GM23248 (cell line): ENCODE results near the gene ZNF101. TPM values are rescaled to one million over a fixed set of nuclear protein-coding genes. Genes with fewer than 3 reads are reported as not detected.
A peak's percentile ranks its signal among the peaks of the same experiment; 100 is the strongest.

ENCODE experiments used
- DNase-seq: peaks from one replicate; pipeline ENCODE4 v3.0.0-alpha.2; 2015
- H2AFZ ChIP-seq: fragments of 200-600 bp; sonication (generic); 2 replicates; pipeline ENCODE4 v1.6.1; 2016; ENCODE audit warnings: antibody characterized with exemption
- H3F3A ChIP-seq: fragments of 200-600 bp; sonication (generic); 2 replicates; pipeline ENCODE4 v1.6.1; 2016; ENCODE audit warnings: mild to moderate bottlenecking, antibody characterized with exemption, mixed run types; ENCODE audit not compliant: insufficient read depth
- H3K27ac ChIP-seq: fragments of 200-600 bp; sonication (generic); 2 replicates; pipeline ENCODE4 v1.5.1; 2016; ENCODE audit warnings: mild to moderate bottlenecking
- H3K27me3 ChIP-seq: fragments of 200-600 bp; sonication (generic); replicated peaks from 2 replicates; pipeline ENCODE4 v1.6.1; 2016; ENCODE audit warnings: mild to moderate bottlenecking; ENCODE audit not compliant: insufficient read depth
- H3K36me3 ChIP-seq: fragments of 200-600 bp; sonication (generic); 2 replicates; pipeline ENCODE4 v1.6.1; 2016; ENCODE audit warnings: low read depth, mild to moderate bottlenecking
- H3K4me1 ChIP-seq: fragments of 200-600 bp; sonication (generic); 2 replicates; pipeline ENCODE4 v1.6.1; 2016; ENCODE audit warnings: mild to moderate bottlenecking; ENCODE audit not compliant: insufficient read depth
- H3K4me2 ChIP-seq: fragments of 200-600 bp; sonication (generic); one replicate; pipeline ENCODE4 v1.6.1; 2016; ENCODE audit warnings: mild to moderate bottlenecking; ENCODE audit not compliant: unreplicated experiment
- H3K4me3 ChIP-seq: fragments of 200-600 bp; sonication (generic); 2 replicates; pipeline ENCODE4 v1.5.1; 2016; ENCODE audit warnings: mild to moderate bottlenecking
- H3K79me2 ChIP-seq: fragments of 200-600 bp; sonication (generic); 2 replicates; pipeline ENCODE4 v1.6.1; 2016; ENCODE audit warnings: mild to moderate bottlenecking; ENCODE audit not compliant: insufficient read depth
- H3K9ac ChIP-seq: fragments of 200-600 bp; sonication (generic); 2 replicates; pipeline ENCODE4 v1.6.1; 2016; ENCODE audit warnings: mild to moderate bottlenecking
- H3K9me2 ChIP-seq: fragments of 200-600 bp; sonication (generic); 2 replicates; pipeline ENCODE4 v1.6.1; 2016; ENCODE audit warnings: mixed run types, mild to moderate bottlenecking, moderate library complexity; ENCODE audit not compliant: insufficient read depth
- H3K9me3 ChIP-seq: fragments of 200-600 bp; sonication (generic); one replicate; pipeline ENCODE4 v1.6.1; 2017; ENCODE audit warnings: low read depth
- H4K20me1 ChIP-seq: fragments of 200-600 bp; sonication (generic); 2 replicates; pipeline ENCODE4 v1.6.0; 2016; ENCODE audit not compliant: insufficient read depth
- EZH2 ChIP-seq: fragments of 200-600 bp; sonication (generic); IDR thresholded peaks from 2 replicates; pipeline ENCODE4 v1.6.1; 2018; ENCODE audit warnings: antibody characterized with exemption, mild to moderate bottlenecking; ENCODE audit not compliant: insufficient read depth, poor library complexity, severe bottlenecking
- EZH2phosphoT487 ChIP-seq: fragments of 200-600 bp; sonication (generic); IDR thresholded peaks from 2 replicates; pipeline ENCODE4 v1.6.1; 2018; ENCODE audit warnings: antibody characterized with exemption, moderate library complexity, mild to moderate bottlenecking, low read depth; ENCODE audit not compliant: insufficient read depth
- WGBS, 2 experiments: methylation state at CpG; one replicate each; pipeline ENCODE4 v1.1.6; 2015 to 2017; ENCODE audit warnings: low lambda C conversion rate in 2 of 2, low coverage in 1 of 2; ENCODE audit errors: missing lambda C conversion rate in 2 of 2; 5-methylcytosine and 5-hydroxymethylcytosine counted together
- in situ Hi-C: fragments of 300-500 bp; cut with MboI; formaldehyde crosslinking; loops from 2 replicates; pipeline ENCODE4 v1.15.0; 2020
- polyA plus RNA-seq: library from polyadenylated mRNA; unstranded; fragments of >200 nt; fragmentation: Nextera tagmentation; extraction: Ambion mirVana; gene quantifications from 2 replicates; pipeline ENCODE4 v1.2.1, GENCODE V29; 2016
- total RNA-seq: library from RNA; depleted of rRNA; stranded (reverse); fragments of >200 nt; shearing (Covaris generic); gene quantifications from 2 replicates; pipeline ENCODE4 v1.2.3, GENCODE V29; 2014

The ZNF101 gene
- total and polyA plus RNA-seq, 2 experiments from 2014 or later = 3.7 TPM

- H2AFZ ChIP-seq = peak overlapping the region; percentile 89; the same call in 1 of the 2 replicates
- no peaks in the 10 kb centered on the region; the same call in 1 of the 2 replicates for H3K36me3 ChIP-seq
- no peak overlapping the region for H3K27ac ChIP-seq
- H3K79me2 ChIP-seq = no peaks in the 10 kb centered on the region
- no peaks in the 10 kb centered on the region for H3K27me3 ChIP-seq
- TF ChIP-seq EZH2phosphoT487 (no peak), EZH2 (no peak)
- WGBS, 2 experiments = 23% methylated on average over 5 of the region's 5 CpGs
- in situ Hi-C loops = loop anchor here (5.0 kb wide), 1 partner anchor 107 kb away; the partner anchor contains the start of gene CILP2
- no peak for DNase-seq
- H3F3A ChIP-seq = peaks cover 8% of the 10 kb centered on the region
- no peaks in the 10 kb centered on the region for H3K4me1 ChIP-seq
- no peaks in the 10 kb centered on the region for H3K9me2 ChIP-seq
- no peak overlapping the region for H3K9ac ChIP-seq
- H4K20me1 ChIP-seq = no peaks in the 10 kb centered on the region
- H3K9me3 ChIP-seq = no peaks in the 10 kb centered on the region
- H3K4me2 ChIP-seq = peak overlapping the region; percentile 100
- peak overlapping the region; percentile 94 for H3K4me3 ChIP-seq
Measured at GRCh38 chr19:19644054-19644388, 24.6 kb upstream of the ZNF101 start.

- Histone ChIP-seq H3K9me2 (no peaks in the 10 kb centered on the region), H4K20me1 (no peaks in the 10 kb centered on the region), H3K27ac (no peak overlapping the region), H3K4me1 (no peaks in the 10 kb centered on the region), H3K79me2 (no peaks in the 10 kb centered on the region), H2AFZ (no peak overlapping the region), H3F3A (peaks cover 8% of the 10 kb centered on the region), H3K9me3 (no peaks in the 10 kb centered on the region), H3K4me3 (no peak overlapping the region), H3K4me2 (no peak overlapping the region), H3K9ac (no peak overlapping the region), H3K27me3 (no peaks in the 10 kb centered on the region), H3K36me3 (no peaks in the 10 kb centered on the region; the same call in 1 of the 2 replicates)
- TF ChIP-seq EZH2phosphoT487 = no peak
- no peak for TF ChIP-seq EZH2
- WGBS, 2 experiments = 94 to 96% methylated on average over 16 to 17 of the region's 17 CpGs
- in situ Hi-C loops = no loop called here
- DNase-seq = no peak
Measured at GRCh38 chr19:19645233-19645870, 23.3 kb upstream of the ZNF101 start.

GRCh38 chr19:19647037-19647835 lies 21.4 kb upstream of the ZNF101 start:
- H3K9me3 ChIP-seq = no peaks in the 10 kb centered on the region
- no peaks in the 10 kb centered on the region for H3K9me2 ChIP-seq
- WGBS, 2 experiments = 91 to 95% methylated on average over 25 to 29 of the region's 29 CpGs
- no peak overlapping the region for H2AFZ ChIP-seq
- no peak overlapping the region for H3K4me2 ChIP-seq
- TF ChIP-seq EZH2phosphoT487 (no peak), EZH2 (no peak)
- no peaks in the 10 kb centered on the region for H3K27me3 ChIP-seq
- peaks cover 8% of the 10 kb centered on the region for H3F3A ChIP-seq
- no peaks in the 10 kb centered on the region for H3K4me1 ChIP-seq
- no peak overlapping the region for H3K9ac ChIP-seq
- no peak overlapping the region for H3K4me3 ChIP-seq
- H3K36me3 ChIP-seq = no peaks in the 10 kb centered on the region; the same call in 1 of the 2 replicates
- H3K79me2 ChIP-seq = no peaks in the 10 kb centered on the region
- in situ Hi-C loops = no loop called here
- H4K20me1 ChIP-seq = no peaks in the 10 kb centered on the region
- DNase-seq = no peak
- H3K27ac ChIP-seq = no peak overlapping the region

- in situ Hi-C loops = no loop called here
- Histone ChIP-seq H3K27ac (no peak overlapping the region), H3F3A (peaks cover 5% of the 10 kb centered on the region), H3K4me1 (no peaks in the 10 kb centered on the region), H3K9ac (no peak overlapping the region), H2AFZ (no peak overlapping the region), H3K9me3 (no peaks in the 10 kb centered on the region), H3K9me2 (no peaks in the 10 kb centered on the region), H3K4me2 (no peak overlapping the region), H4K20me1 (no peaks in the 10 kb centered on the region), H3K79me2 (no peaks in the 10 kb centered on the region), H3K27me3 (no peaks in the 10 kb centered on the region), H3K4me3 (no peak overlapping the region), H3K36me3 (no peaks in the 10 kb centered on the region; the same call in 1 of the 2 replicates)
- WGBS, 2 experiments = 86 to 87% methylated on average over 6 of the region's 6 CpGs
- peak; percentile 33 for DNase-seq
- no peak for TF ChIP-seq EZH2phosphoT487
- TF ChIP-seq EZH2 = no peak
Measured at GRCh38 chr19:19649155-19649554, 19.5 kb upstream of the ZNF101 start.
